Activated naive CD8-positive, alpha-beta T cell treated with anti-CD3 and anti-CD28 coated beads, Interleukin-2, amount 50 U/mL, for 24 hours (primary cell): ENCODE measurements around the gene SRRM3.
"Not testable (repeated sequence)": the region's sequence is repeated elsewhere in the genome, so short reads cannot be mapped to it uniquely, and the experiment has no call there.

Source experiments
- ATAC-seq: fragments of 150-1000 bp; cut with Tn5 transposase; one replicate; pipeline ENCODE4 v1.10.0; 2021
- DNase-seq: peaks from one replicate; pipeline ENCODE4 v3.0.0; 2021
- H3K27ac Mint-ChIP-seq: one replicate; pipeline ENCODE4 v1.8.0; 2021; ENCODE audit warnings: mild to moderate bottlenecking, mixed read lengths
- H3K27me3 Mint-ChIP-seq: one replicate; pipeline ENCODE4 v1.8.0; 2021; ENCODE audit warnings: mixed read lengths
- H3K36me3 Mint-ChIP-seq: one replicate; pipeline ENCODE4 v1.8.0; 2021; ENCODE audit warnings: low read depth, mixed read lengths
- H3K4me1 Mint-ChIP-seq: one replicate; pipeline ENCODE4 v1.8.0; 2021; ENCODE audit warnings: mixed read lengths
- H3K4me3 Mint-ChIP-seq: one replicate; pipeline ENCODE4 v1.8.0; 2021; ENCODE audit warnings: mild to moderate bottlenecking, moderate library complexity, mixed read lengths
- H3K9me3 Mint-ChIP-seq: one replicate; pipeline ENCODE4 v1.8.0; 2021; ENCODE audit warnings: mixed read lengths

Gene SRRM3

DNA sequence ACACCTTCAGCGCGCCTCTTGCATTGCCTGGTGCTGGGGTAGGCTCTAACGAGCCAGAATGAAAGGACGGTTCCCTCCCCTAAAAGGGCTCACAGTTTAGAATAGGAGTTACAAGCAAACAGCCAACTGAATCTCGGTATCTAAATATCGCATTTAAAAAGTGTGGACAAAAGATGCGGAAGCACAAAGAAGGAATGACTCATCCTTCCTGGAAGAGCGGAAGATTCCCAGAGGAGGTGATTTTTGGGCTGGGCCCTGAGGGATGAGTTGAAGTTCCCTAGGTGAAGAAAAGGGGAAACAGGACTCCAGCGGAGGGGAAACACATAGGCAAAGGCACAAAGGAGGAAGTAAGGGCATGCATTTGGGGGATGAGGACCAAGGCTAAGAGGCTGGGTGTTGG is 29.9 kb downstream of the SRRM3 start:
- Mint-ChIP-seq H3K4me1 (peaks cover 2% of the 10 kb centered on the region), H3K27me3 (peaks cover 63% of the 10 kb centered on the region), H3K36me3 (no peaks in the 10 kb centered on the region), H3K4me3 (no peak overlapping the region), H3K27ac (no peak overlapping the region), H3K9me3 (no peaks in the 10 kb centered on the region)
- DNase-seq (no peak), ATAC-seq (no peak)

DNA sequence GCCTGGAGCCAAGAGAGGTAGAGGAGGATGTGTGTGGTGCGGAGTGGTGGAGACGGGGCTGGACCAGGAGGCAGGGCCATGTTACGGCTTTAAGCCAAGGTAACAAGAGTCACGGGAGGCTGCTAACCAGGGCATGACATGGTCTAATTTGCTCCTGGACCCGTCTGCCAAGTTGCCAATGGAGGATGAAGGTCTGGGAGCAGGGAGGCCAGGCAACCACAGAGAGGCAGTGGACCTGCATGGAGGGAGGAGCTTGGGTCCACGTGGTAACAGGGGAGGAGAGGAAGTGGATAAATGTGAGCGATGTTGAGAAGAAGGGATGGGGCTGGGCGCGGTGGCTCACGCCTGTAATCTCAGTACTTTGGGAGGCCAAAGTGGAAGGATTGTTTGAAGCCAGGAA is 31.0 kb downstream of the SRRM3 start:
- Mint-ChIP-seq H3K4me1 (peaks cover 2% of the 10 kb centered on the region), H3K27ac (no peak overlapping the region), H3K36me3 (no peaks in the 10 kb centered on the region), H3K4me3 (no peak overlapping the region), H3K27me3 (peaks cover 63% of the 10 kb centered on the region), H3K9me3 (no peaks in the 10 kb centered on the region)
- no peak for ATAC-seq
- DNase-seq, result no peak

DNA sequence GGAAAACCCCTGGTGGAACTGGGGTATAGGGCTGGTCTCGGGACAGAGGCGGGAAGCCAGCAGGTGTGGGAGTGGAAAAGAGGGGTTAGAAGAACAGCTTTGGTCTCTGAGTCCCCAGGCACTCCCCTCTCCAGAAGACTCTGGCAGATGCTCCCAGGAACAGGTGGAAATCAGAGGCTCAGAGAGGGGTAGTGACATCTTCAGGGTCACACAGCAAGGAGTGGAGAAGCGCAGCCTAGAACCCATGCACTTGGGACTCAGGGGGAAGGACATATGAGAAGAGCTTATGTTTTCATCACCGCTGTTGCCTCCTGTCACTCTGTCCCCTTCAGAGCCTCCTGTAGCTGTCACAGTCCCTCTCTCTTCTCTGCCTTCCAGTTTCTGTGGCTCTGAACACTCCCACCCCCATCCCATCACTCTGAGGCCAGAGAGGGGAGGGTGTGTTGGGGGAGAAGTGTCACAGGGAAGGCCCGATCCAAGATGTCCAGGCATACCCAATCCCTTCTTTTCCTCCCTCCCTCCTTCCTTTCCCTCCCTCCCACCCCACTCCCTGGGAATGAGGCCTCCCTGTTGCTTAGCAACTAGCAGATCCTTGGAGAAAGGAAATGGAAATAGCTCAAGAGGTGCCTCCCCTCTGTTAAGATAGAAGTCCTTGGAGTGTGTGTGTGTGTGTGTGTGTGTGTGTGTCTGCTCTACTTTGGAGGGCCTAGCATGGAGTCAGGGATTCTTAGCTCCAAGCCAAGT is 32.0 kb downstream of the SRRM3 start:
- no peaks in the 10 kb centered on the region for H3K36me3 Mint-ChIP-seq
- ATAC-seq (no peak), DNase-seq (no peak)
- H3K4me3 Mint-ChIP-seq, result no peak overlapping the region
- no peaks in the 10 kb centered on the region for H3K9me3 Mint-ChIP-seq
- no peak overlapping the region for H3K27ac Mint-ChIP-seq
- peaks cover 2% of the 10 kb centered on the region for H3K4me1 Mint-ChIP-seq
- peaks cover 67% of the 10 kb centered on the region for H3K27me3 Mint-ChIP-seq

DNA sequence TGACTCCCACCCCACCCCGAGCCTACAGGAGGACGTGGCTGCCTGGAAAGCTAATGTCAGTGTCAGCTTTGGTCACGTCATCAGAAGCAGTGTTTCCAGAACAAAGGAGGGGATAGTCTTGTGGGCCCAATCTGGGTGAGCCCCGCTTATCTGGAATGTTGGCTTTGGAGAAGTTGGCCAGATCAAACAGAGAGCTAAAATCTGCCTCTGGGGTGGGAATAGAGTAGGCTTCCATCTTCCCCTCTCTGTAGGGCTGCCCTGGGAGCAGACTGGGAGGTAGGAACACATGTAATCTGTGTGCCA is 32.5 kb downstream of the SRRM3 start:
- DNase-seq (no peak), ATAC-seq (no peak)
- Mint-ChIP-seq H3K27ac (no peak overlapping the region), H3K4me1 (peaks cover 2% of the 10 kb centered on the region), H3K4me3 (peak overlapping the region; percentile 45), H3K9me3 (no peaks in the 10 kb centered on the region), H3K27me3 (peaks cover 67% of the 10 kb centered on the region), H3K36me3 (no peaks in the 10 kb centered on the region)

DNA sequence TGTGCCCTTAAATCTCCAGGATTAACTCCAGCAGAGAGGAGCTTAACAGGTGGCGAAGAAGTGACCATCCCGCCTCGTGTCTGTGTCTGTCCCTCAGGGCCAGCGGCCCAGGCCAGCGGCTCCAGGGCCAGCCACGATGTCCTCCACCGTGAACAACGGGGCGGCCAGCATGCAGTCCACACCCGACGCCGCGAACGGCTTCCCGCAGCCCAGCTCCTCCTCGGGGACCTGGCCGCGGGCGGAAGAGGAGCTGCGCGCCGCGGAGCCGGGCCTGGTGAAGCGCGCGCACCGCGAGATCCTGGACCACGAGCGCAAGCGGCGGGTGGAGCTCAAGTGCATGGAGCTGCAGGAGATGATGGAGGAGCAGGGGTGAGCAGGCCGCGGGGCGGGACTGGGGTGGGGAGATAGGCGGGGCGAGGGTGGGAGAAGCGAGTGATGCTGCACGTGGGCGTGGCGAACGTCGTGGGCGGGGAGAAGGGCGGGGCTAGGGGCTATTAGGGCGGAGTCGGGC is 33.3 kb downstream of the SRRM3 start:
- peak; percentile 84 for ATAC-seq
- no peaks in the 10 kb centered on the region for H3K9me3 Mint-ChIP-seq
- peak overlapping the region; percentile 45 for H3K4me3 Mint-ChIP-seq
- peaks cover 2% of the 10 kb centered on the region for H3K4me1 Mint-ChIP-seq
- H3K27ac Mint-ChIP-seq, result no peak overlapping the region
- DNase-seq, result peak; percentile 86
- peaks cover 62% of the 10 kb centered on the region for H3K27me3 Mint-ChIP-seq
- no peaks in the 10 kb centered on the region for H3K36me3 Mint-ChIP-seq

DNA sequence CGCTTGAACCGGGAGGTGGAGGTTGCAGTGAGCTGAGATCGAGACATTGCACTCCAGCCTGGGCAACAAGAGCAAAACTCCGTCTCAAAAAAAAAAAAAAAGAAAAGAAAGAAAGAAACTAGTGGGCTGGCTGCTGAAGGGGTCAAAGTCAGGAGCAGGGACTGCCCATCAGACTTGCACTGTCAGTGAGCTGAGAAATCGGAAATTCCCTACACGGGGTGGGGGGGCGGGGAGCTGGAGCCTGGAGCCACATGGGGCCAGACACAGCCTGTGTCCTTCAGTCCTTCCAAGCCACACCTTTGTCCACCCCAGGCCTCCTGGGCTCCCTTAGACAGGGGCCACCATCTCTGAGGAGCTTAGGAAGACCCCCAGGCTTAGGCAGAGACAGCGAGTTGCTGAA is 34.5 kb downstream of the SRRM3 start:
- ATAC-seq (no peak), DNase-seq (no peak)
- Mint-ChIP-seq H3K27me3 (peaks cover 54% of the 10 kb centered on the region), H3K36me3 (no peaks in the 10 kb centered on the region), H3K4me3 (no peak overlapping the region), H3K27ac (no peak overlapping the region), H3K9me3 (no peaks in the 10 kb centered on the region), H3K4me1 (peaks cover 2% of the 10 kb centered on the region)

DNA sequence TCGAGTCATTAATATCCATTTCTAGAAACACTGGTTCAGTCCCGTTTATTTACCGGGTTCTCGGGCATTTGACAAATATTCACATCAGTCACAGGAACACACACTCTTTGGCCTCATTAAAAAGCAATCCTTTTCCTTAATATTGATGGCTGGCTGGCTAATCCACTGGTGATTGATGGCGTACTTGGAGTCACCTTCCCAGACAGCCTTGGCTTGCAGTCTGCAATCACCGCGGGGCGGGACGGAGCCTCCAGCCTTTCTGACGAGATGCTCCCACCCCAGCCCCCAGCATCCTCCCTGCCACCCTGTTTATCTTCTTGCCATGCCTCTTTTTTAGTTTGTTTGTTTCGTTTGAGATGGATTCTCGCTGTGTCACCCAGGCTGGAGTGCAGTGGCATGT is 36.6 kb downstream of the SRRM3 start:
- H3K27ac Mint-ChIP-seq, result no peak overlapping the region
- H3K27me3 Mint-ChIP-seq, result peaks cover 35% of the 10 kb centered on the region
- no peaks in the 10 kb centered on the region for H3K9me3 Mint-ChIP-seq
- ATAC-seq, result no peak
- no peak overlapping the region for H3K4me3 Mint-ChIP-seq
- DNase-seq, result no peak
- peaks cover 2% of the 10 kb centered on the region for H3K4me1 Mint-ChIP-seq
- no peaks in the 10 kb centered on the region for H3K36me3 Mint-ChIP-seq

DNA sequence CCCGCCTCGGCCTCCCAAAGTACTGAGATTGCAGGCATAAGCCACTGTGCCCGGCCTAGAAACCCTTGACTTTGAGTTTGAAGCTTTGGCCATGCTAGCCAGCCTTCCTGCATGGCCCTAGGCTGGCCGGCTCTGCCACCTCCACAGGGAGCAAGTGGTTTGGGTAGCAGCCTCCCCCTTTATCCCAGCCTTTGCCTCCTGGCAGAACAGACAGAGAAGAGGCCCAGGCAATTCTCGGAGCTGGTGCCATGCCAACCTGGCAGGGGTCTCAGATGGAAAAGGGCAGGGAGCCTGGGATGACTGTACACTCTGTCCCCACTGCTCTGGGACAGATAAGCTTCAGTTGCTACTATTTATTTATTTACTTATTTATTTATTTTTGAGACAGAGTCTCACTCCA is 39.4 kb downstream of the SRRM3 start:
- Mint-ChIP-seq H3K27me3 (peaks cover 20% of the 10 kb centered on the region), H3K27ac (no peak overlapping the region), H3K36me3 (no peaks in the 10 kb centered on the region), H3K9me3 (no peaks in the 10 kb centered on the region), H3K4me3 (no peak overlapping the region), H3K4me1 (no peaks in the 10 kb centered on the region)
- ATAC-seq (no peak), DNase-seq (no peak)

DNA sequence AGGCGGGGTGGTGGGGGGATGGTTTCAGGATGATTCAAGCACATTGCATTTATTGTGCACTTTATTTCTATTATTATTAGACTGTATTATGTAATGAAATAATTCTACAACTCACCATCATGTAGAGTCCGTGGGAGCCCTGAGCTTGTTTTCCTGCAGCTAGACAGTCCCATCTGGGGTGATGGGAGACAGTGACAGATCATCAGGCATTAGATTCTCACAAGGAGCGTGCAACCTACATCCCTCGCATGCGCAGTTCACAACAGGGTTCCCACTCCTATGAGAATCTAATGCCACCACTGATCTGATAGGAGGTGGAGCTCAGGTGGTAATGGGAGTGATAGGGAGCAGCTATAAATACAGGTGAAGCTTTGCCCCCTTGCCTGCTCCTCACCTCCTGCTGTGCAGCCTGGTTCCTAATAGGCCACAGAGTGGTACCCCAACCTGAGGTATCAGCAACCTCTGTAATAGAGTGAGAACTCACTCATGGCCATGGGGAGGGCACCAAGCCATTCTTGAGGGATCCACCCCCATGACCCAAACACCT is 40.9 kb downstream of the SRRM3 start:
- peaks cover 14% of the 10 kb centered on the region for H3K27me3 Mint-ChIP-seq
- not testable (repeated sequence) for H3K36me3 Mint-ChIP-seq, H3K4me3 Mint-ChIP-seq, ATAC-seq, H3K4me1 Mint-ChIP-seq, H3K27ac Mint-ChIP-seq, H3K9me3 Mint-ChIP-seq, DNase-seq

DNA sequence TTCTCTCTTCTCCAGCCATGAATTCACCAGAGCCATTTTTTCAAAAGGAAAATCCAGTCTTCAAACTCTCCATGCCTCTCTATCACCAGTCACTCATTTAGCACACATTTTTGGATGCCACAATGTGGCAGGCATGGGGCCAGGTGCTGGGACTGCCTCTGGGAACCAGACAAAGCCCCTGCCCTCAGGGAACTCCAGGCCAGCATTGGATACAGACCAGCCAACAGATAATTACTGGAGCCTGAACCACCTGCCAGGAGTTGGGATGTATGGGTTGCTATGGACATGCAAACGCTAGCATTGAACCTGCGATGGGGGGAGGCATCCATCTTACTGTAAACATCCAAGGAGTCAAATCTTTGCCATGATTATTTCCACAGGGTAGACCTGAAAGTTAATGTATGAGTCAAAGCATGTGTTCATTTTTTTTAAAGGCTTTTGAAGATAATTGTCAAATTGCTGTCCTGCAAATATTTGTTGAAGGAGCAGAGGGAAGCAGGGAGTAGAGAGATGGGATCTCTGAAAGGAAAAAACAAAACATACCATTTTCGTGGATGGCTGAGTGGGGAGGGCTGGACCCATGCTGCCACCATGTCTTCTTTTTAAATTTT is 43.2 kb downstream of the SRRM3 start:
- DNase-seq (no peak), ATAC-seq (no peak)
- Mint-ChIP-seq H3K4me1 (no peaks in the 10 kb centered on the region), H3K36me3 (no peaks in the 10 kb centered on the region), H3K27ac (no peak overlapping the region), H3K27me3 (peaks cover 8% of the 10 kb centered on the region), H3K9me3 (no peaks in the 10 kb centered on the region), H3K4me3 (no peak overlapping the region)

DNA sequence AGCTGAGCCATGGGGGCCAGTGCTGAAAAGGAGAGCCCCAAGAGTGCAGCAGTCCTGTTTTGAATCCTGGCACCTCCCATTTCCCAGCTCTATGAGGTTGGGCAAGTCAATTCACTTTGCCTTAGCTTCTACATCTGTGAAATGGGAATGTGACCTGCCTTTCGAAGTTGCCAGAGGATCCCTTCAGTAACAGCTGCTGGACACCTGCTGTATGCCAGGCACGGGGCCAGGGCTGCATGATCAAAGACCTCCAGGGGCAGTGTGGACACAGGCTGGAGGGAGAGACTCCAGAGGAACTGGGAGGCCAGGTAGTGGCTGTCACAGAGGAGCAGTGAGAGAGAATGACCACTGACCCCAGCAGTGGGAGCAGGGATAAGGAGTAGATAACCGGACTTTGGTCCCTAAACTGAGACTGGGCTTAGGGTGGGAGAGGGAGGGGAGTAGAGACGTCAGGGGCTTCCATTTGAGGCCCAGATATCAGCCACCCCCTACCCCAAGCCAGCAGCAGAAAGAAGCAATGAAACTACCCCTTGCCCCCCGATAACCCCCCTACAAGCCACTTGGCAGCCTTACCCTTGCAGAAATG is 45.2 kb downstream of the SRRM3 start:
- no peak overlapping the region for H3K27ac Mint-ChIP-seq
- no peak overlapping the region for H3K4me3 Mint-ChIP-seq
- H3K27me3 Mint-ChIP-seq, result peaks cover 8% of the 10 kb centered on the region
- no peaks in the 10 kb centered on the region for H3K36me3 Mint-ChIP-seq
- no peaks in the 10 kb centered on the region for H3K9me3 Mint-ChIP-seq
- H3K4me1 Mint-ChIP-seq, result no peaks in the 10 kb centered on the region
- ATAC-seq, result no peak
- no peak for DNase-seq

DNA sequence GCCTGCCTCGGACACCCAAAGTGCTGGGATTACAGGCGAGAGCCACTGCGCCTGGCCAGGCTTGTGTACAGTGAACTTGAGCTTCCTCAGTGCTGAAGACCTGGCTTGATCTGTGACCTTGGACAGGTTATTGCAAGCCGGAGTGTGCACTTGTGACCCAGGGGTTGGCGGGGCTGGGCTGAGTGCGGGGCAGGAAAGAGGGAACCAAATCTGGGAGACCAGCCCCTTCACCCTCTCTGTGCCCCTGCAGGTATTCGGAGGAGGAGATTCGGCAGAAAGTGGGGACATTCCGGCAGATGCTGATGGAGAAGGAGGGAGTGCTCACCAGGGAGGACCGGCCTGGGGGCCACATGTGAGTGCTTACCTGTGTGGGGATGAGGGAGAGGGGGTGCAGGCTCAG is 46.2 kb downstream of the SRRM3 start:
- ATAC-seq, result no peak
- Mint-ChIP-seq H3K27ac (no peak overlapping the region), H3K9me3 (no peaks in the 10 kb centered on the region), H3K4me3 (no peak overlapping the region), H3K36me3 (no peaks in the 10 kb centered on the region), H3K4me1 (no peaks in the 10 kb centered on the region), H3K27me3 (peaks cover 8% of the 10 kb centered on the region)
- no peak for DNase-seq

DNA sequence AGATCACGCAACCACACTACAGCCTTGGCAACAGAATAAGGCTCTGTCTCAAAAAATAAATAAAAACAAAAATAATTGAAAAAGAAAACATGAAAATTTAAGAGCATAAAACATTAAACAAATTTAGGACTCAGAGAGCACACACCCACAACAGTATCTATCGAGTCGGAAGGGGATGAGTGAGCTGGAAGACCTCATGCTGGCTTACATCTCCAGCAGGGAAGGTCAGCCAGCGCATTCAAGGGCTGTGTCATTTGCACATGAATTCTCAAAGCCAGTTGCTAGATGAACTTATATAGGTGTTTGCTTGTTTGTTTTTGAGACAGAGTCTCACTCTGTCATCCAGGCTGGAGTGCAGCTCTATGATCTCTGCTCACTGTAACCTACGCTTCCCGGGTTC is 50.3 kb downstream of the SRRM3 start:
- peaks cover 8% of the 10 kb centered on the region for H3K27me3 Mint-ChIP-seq
- H3K27ac Mint-ChIP-seq, result no peak overlapping the region
- no peak overlapping the region for H3K4me3 Mint-ChIP-seq
- no peaks in the 10 kb centered on the region for H3K9me3 Mint-ChIP-seq
- DNase-seq (no peak), ATAC-seq (no peak)
- no peaks in the 10 kb centered on the region for H3K4me1 Mint-ChIP-seq
- H3K36me3 Mint-ChIP-seq, result no peaks in the 10 kb centered on the region

DNA sequence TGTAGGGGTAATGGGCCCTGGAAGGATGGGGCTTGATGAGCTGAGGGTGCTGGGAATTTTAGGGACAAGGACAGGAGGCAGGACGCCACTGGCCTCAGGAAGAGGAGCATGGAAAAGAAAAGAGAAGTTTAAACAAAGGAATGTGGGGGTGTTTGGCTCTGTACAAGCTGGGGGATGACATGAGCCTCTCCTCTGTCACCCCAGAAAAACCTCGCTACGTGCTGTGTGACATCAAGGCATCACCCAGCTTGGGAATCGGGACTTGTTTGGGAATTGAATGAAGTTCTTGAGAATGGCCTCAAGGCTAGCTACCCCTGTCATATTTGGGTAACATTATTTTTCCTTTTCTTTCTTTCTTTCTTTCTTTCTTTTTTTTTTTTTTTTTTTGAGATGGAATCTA is 53.1 kb downstream of the SRRM3 start:
- Mint-ChIP-seq H3K4me1 (no peaks in the 10 kb centered on the region), H3K36me3 (no peaks in the 10 kb centered on the region), H3K4me3 (no peak overlapping the region), H3K9me3 (no peaks in the 10 kb centered on the region), H3K27ac (no peak overlapping the region), H3K27me3 (peaks cover 22% of the 10 kb centered on the region)
- ATAC-seq, result no peak
- no peak for DNase-seq

DNA sequence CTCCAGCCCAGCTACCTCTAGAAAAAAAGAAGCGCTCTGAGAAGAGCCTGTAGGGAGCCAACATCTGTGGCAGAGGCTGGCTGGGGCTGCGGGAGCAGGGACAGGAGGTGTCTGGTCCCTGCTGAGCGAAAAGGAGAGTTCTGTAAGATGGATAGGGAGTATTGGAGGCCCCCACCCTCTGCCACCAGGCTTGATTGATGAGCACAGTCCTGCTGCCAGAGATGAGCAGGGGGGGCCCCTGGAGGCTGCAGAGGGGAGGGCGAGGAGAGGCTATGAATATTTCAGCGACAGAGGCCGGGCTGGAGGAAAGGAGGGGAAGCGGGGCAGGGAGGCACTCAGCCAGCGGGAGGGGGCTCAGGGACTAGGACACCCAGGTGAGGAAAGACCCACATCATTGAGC is 56.3 kb downstream of the SRRM3 start:
- DNase-seq (no peak), ATAC-seq (no peak)
- no peaks in the 10 kb centered on the region for H3K36me3 Mint-ChIP-seq
- H3K4me1 Mint-ChIP-seq, result no peaks in the 10 kb centered on the region
- peaks cover 37% of the 10 kb centered on the region for H3K27me3 Mint-ChIP-seq
- no peaks in the 10 kb centered on the region for H3K9me3 Mint-ChIP-seq
- H3K27ac Mint-ChIP-seq, result no peak overlapping the region
- H3K4me3 Mint-ChIP-seq, result no peak overlapping the region
